ENCODE results near the gene HCK. TPM values are rescaled to one million over a fixed set of nuclear protein-coding genes. Genes with fewer than 3 reads are reported as not detected.

HCK gene
- total RNA-seq, 1 experiment from 2014 or later, result 0.17 TPM

DNA sequence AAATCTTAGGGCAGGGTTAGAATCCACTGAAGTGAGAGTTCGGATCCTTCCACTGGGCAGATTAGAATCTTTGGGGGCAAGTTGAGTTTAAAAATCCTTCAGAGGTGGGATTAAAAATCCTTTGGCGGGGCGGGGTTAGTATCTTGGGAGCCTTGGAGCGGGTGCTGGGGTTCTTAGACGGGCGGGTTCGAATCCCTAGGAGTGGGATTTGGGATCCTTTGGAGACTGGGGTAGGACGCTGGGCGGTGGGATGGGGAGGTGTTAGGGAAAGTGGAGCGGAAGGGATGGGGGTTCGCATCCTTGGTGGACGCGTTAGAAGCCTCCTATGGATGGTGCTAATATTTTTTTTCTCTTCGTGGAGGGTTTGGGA lies 337 bp upstream of the HCK start:
- TF ChIP-seq RAD21 (IDR thresholded peaks at IDR 0.05; ENCODE audit: low read depth) (no peak), SIN3A (IDR thresholded peaks at IDR 0.05; ENCODE audit: low read depth) (no peak), CBX3 (IDR thresholded peaks at IDR 0.05; ENCODE audit: low read depth) (no peak), SP1 (IDR thresholded peaks at IDR 0.05; ENCODE audit: low read depth) (no peak), TCF7L2 (IDR thresholded peaks at IDR 0.05; ENCODE audit: borderline replicate concordance, extremely low read depth, insufficient read depth, insufficient read length) (no peak)
- Histone ChIP-seq H3K4me3 (replicated peaks in 1 of 2; ENCODE audit: low read depth in 1 of 2, low read length in 2 of 2) (no peak overlapping the region), H3K79me2 (ENCODE audit: insufficient read depth, low read length) (no peaks in the 10 kb centered on the region), H3K36me3 (ENCODE audit: control insufficient read depth in 1 of 2, insufficient read depth in 2 of 2, low read length in 2 of 2) (no peaks in the 10 kb centered on the region), H3K9me2 (ENCODE audit: insufficient read depth) (no peaks in the 10 kb centered on the region), H3K4me2 (ENCODE audit: low read length) (no peak overlapping the region), H3K4me1 (ENCODE audit: control insufficient read depth in 1 of 2, insufficient read depth in 2 of 2, low read length in 2 of 2) (no peaks in the 10 kb centered on the region), H3K27ac (ENCODE audit: low read depth, low read length) (no peak overlapping the region), H3K9me3 (ENCODE audit: control insufficient read depth in 1 of 2, insufficient read depth in 1 of 2, low read depth in 1 of 2, low read length in 2 of 2) (no peaks in the 10 kb centered on the region), H4K20me1 (ENCODE audit: insufficient read depth) (no peaks in the 10 kb centered on the region), H3K9ac (ENCODE audit: low read length) (no peak overlapping the region), H2AFZ (ENCODE audit: low read depth, low read length, poor library complexity, severe bottlenecking) (no peak overlapping the region), H3K27me3 (ENCODE audit: insufficient read depth, low read length) (peaks cover 2% of the 10 kb centered on the region; the same call in 1 of the 2 replicates)
- RAD21 ChIA-PET (ENCODE audit: low non-redundant PET in 1 of 2, low total read pairs in 2 of 2, uncharacterized antibody in 2 of 2, unreplicated experiment in 2 of 2), result no interaction called here
- DNase-seq (ENCODE audit: low read depth, low spot score) (no peak), ATAC-seq (no peak)
- CTCF ChIA-PET, result no interaction called here
- POLR2A ChIA-PET, result no interaction called here
- no TSS peak for BruUV-seq (replicated peaks)
- intact Hi-C loops (cut with micrococcal nuclease), result no loop called here

DNA sequence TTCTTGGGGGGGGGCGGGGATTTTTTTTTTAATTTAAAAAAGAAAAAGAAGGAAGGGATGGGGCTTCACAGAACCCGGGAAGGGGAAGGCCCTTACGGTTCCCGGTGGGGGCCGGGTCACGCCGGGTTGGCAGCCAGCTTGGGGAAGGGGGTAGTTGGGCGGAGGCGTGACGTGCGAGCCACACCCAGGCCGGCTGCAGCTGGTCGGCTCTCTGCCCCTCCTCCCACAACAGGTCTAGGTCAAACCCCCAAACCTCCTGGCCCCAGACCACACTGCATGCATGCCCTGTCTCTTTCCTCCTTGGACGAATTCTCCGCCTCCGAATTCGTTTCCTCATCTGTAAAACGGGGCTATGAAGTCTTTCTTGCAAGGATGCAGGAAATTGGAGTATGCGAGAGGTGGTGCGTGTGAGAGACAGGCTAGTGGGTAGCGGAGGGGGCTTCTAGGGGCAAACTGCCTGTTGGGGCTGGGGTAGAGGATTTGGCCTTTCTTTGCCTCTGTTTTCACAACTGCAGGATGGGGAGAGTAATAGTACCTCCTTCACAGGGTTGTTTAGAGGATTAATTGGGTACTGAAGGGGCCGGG lies 828 bp downstream of the HCK start:
- RAD21 ChIA-PET (ENCODE audit: low non-redundant PET in 1 of 2, low total read pairs in 2 of 2, uncharacterized antibody in 2 of 2, unreplicated experiment in 2 of 2), result no interaction called here
- H3K4me2 ChIP-seq (ENCODE audit: low read length), result no peak overlapping the region
- no peaks in the 10 kb centered on the region for H3K9me2 ChIP-seq (ENCODE audit: insufficient read depth)
- no peaks in the 10 kb centered on the region for H3K79me2 ChIP-seq (ENCODE audit: insufficient read depth, low read length)
- ATAC-seq (no peak), DNase-seq (ENCODE audit: low read depth, low spot score) (no peak)
- H3K27ac ChIP-seq (ENCODE audit: low read depth, low read length), result no peak overlapping the region
- BruUV-seq (replicated peaks), result no TSS peak
- H3K9ac ChIP-seq (ENCODE audit: low read length), result no peak overlapping the region
- no peaks in the 10 kb centered on the region for H3K36me3 ChIP-seq (ENCODE audit: control insufficient read depth in 1 of 2, insufficient read depth in 2 of 2, low read length in 2 of 2)
- H2AFZ ChIP-seq (ENCODE audit: low read depth, low read length, poor library complexity, severe bottlenecking), result no peak overlapping the region
- intact Hi-C loops (cut with micrococcal nuclease), result no loop called here
- H3K27me3 ChIP-seq (ENCODE audit: insufficient read depth, low read length), result peaks cover 6% of the 10 kb centered on the region; the same call in 1 of the 2 replicates
- no peaks in the 10 kb centered on the region for H3K9me3 ChIP-seq (ENCODE audit: control insufficient read depth in 1 of 2, insufficient read depth in 1 of 2, low read depth in 1 of 2, low read length in 2 of 2)
- POLR2A ChIA-PET, result no interaction called here
- H4K20me1 ChIP-seq (ENCODE audit: insufficient read depth), result no peaks in the 10 kb centered on the region
- no peaks in the 10 kb centered on the region for H3K4me1 ChIP-seq (ENCODE audit: control insufficient read depth in 1 of 2, insufficient read depth in 2 of 2, low read length in 2 of 2)
- no peak overlapping the region for H3K4me3 ChIP-seq (replicated peaks in 1 of 2; ENCODE audit: low read depth in 1 of 2, low read length in 2 of 2)
- CTCF ChIA-PET, result no interaction called here
- TF ChIP-seq POLR2AphosphoS5 (IDR thresholded peaks at IDR 0.05; ENCODE audit: low read depth, low read length), result no peak
- TF ChIP-seq, protein P1, sequence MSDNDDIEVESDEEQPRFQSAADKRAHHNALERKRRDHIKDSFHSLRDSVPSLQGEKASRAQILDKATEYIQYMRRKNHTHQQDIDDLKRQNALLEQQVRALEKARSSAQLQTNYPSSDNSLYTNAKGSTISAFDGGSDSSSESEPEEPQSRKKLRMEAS (IDR thresholded peaks at IDR 0.05), result no peak
- no peak for TF ChIP-seq TCF7L2 (IDR thresholded peaks at IDR 0.05; ENCODE audit: borderline replicate concordance, extremely low read depth, insufficient read depth, insufficient read length)
- TF ChIP-seq, protein P2, sequence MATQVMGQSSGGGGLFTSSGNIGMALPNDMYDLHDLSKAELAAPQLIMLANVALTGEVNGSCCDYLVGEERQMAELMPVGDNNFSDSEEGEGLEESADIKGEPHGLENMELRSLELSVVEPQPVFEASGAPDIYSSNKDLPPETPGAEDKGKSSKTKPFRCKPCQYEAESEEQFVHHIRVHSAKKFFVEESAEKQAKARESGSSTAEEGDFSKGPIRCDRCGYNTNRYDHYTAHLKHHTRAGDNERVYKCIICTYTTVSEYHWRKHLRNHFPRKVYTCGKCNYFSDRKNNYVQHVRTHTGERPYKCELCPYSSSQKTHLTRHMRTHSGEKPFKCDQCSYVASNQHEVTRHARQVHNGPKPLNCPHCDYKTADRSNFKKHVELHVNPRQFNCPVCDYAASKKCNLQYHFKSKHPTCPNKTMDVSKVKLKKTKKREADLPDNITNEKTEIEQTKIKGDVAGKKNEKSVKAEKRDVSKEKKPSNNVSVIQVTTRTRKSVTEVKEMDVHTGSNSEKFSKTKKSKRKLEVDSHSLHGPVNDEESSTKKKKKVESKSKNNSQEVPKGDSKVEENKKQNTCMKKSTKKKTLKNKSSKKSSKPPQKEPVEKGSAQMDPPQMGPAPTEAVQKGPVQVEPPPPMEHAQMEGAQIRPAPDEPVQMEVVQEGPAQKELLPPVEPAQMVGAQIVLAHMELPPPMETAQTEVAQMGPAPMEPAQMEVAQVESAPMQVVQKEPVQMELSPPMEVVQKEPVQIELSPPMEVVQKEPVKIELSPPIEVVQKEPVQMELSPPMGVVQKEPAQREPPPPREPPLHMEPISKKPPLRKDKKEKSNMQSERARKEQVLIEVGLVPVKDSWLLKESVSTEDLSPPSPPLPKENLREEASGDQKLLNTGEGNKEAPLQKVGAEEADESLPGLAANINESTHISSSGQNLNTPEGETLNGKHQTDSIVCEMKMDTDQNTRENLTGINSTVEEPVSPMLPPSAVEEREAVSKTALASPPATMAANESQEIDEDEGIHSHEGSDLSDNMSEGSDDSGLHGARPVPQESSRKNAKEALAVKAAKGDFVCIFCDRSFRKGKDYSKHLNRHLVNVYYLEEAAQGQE (IDR thresholded peaks at IDR 0.05; ENCODE audit: low read depth), result no peak
- no peak for TF ChIP-seq CBX3 (IDR thresholded peaks at IDR 0.05; ENCODE audit: low read depth)
- TF ChIP-seq EZH2phosphoT487 (IDR thresholded peaks at IDR 0.05; ENCODE audit: borderline replicate concordance), result no peak
- TF ChIP-seq POLR2A (IDR thresholded peaks at IDR 0.05; ENCODE audit: borderline replicate concordance, extremely low read depth, insufficient read depth, insufficient read length), result no peak
- no peak for TF ChIP-seq ZNF274 (IDR thresholded peaks at IDR 0.05; ENCODE audit: low read depth, low read length)
- TF ChIP-seq ZBTB33 (IDR thresholded peaks at IDR 0.05; ENCODE audit: extremely low read depth, insufficient replicate concordance, low read length), result no peak
- TF ChIP-seq JUND (IDR thresholded peaks at IDR 0.05), result no peak
- no peak for TF ChIP-seq ATF3 (IDR thresholded peaks at IDR 0.05)
